T-helper 22 cell (primary cell): ENCODE measurements around the gene SPCS1.

ENCODE experiments used
- DNase-seq: peaks from one replicate; pipeline ENCODE4 v3.0.0-alpha.2; 2020; ENCODE audit warnings: low read depth

SPCS1 gene

DNA sequence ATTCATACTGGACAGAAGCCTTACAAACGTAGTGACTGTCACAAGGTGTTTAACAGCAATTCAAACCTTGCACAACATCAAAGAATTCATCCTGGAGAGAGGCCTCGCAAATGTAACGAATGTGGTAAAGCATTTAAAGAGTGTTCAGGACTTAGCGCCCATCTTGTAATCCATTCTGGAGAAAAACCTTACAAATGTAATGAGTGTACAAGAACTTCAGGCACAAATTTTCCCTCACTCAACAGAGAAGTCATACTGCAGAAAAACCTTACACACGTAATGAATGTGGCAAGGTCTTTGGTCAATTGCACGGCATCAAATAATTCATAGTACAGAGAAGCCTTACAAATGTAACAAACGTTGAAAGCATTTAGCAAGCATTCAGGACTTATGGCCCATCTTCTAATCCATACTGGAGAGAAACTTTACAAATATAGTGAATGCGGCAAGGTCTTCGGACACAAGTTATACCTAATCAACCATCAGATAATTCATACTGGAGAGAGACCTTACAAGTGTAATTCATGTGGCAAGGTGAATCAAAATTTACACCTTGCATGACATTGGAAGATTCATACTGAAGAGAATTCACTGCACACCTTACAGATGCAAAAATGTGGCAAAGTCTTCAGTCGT, 27.5 kb downstream of the SPCS1 start:
- no peak for DNase-seq

- no peak for DNase-seq
Observed at GRCh38 chr3:52739730-52740129, 33.8 kb downstream of the SPCS1 start.

DNA sequence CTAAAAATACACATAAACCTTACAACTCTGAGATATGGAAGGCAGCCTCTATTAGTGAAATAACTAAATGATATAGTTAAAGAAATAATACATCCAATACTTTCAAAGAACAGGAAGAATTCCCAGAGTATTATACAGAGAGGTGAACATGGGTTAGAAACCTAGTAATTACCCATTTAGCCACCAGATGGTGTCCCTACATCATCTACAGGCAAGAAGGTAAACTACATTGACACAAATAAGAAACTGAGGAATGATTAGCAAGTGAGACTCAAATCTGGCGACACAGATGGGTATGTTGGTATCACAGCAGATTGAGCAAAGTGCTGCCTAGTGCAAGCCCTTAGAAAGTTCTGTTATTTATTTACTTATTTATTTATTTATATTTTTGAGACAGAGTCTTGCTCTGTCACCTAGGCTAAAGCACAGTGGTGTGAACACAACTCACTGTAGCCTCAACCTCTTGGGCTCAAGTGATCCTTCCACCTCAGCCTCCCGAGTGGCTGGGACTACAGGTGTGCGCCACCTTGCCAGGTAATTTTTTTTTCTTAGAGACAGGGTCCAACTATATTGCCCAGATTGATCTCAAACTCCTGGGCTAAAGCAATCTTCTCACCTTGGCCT, 36.6 kb downstream of the SPCS1 start:
- DNase-seq = no peak

DNA sequence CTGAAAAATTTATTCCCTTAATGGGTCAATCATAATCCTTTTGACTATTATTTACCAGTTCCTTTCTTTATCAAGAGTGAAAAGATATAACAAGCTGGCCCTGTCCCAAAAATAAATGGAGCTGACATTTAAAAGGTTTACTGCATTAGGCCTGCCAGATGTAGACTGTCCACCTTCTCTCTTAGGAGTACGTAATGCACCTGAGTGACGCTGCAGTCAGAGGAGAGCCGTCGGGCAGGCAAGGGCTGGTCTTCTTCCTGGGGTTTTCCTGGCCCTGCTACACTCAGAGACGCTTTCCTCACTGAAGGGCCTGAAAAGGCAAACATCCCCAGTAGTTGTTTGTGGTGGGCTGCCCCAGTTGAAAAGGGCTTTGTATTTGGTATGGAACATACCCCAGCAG, 37.2 kb downstream of the SPCS1 start:
- no peak for DNase-seq

- no peak for DNase-seq
Observed at GRCh38 chr3:52743721-52744120, 37.8 kb downstream of the SPCS1 start.

GRCh38 chr3:52752045-52752660, 46.2 kb downstream of the SPCS1 start:
- no peak for DNase-seq

GRCh38 chr3:52754373-52754772, 48.5 kb downstream of the SPCS1 start:
- DNase-seq = no peak

DNA sequence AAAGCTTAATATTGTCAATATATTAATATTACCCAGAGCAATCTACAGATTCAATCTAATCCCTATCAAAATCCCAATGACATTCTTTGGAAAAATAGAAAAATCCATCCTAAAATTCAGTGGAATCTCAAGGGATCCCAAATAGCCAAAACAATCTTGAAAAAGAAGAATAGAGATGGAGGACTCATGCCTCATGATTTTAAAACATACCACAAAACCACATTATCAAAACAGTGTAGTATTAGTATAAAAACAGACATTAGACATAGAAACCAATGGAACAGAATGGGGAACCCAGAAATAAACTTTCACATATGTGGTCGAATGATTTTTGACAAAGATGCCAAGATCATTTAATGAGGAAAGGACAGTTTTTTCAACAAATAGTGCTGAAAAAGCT, 50.2 kb downstream of the SPCS1 start:
- no peak for DNase-seq
